K562 (cell line): ENCODE results near the gene MYL4. TPM values are rescaled to one million over a fixed set of nuclear protein-coding genes. Genes with fewer than 3 reads are reported as not detected.
A peak's percentile ranks its signal among the peaks of the same experiment; 100 is the strongest.

Experiments
- ARID1B ChIP-seq: fragments of 450-650 bp; IDR thresholded peaks from 2 replicates; pipeline ENCODE4 v1.6.1; 2016; ENCODE audit warnings: antibody characterized with exemption, mild to moderate bottlenecking, inconsistent platforms
- CBFA2T2 ChIP-seq: fragments of 450-650 bp; conservative IDR thresholded peaks from 2 replicates; pipeline ENCODE4 v1.6.1; 2017; ENCODE audit warnings: mild to moderate bottlenecking
- E2F3 ChIP-seq: fragments of 250-450 bp; sonication (Bioruptor Pico); IDR thresholded peaks from 2 replicates; pipeline ENCODE4 v1.4.0; 2020; ENCODE audit warnings: mild to moderate bottlenecking
- EHMT2 ChIP-seq: fragments of 450-650 bp; IDR thresholded peaks from 2 replicates; pipeline ENCODE4 v1.6.1; 2018; ENCODE audit warnings: antibody characterized with exemption
- EP400 ChIP-seq: fragments of 450-650 bp; IDR thresholded peaks from 2 replicates; pipeline ENCODE4 v1.6.1; 2017; ENCODE audit warnings: antibody characterized with exemption, mild to moderate bottlenecking, moderate library complexity
- FOXJ3 ChIP-seq: sonication (generic); formaldehyde crosslinking; IDR thresholded peaks from 2 replicates; pipeline ENCODE4 v1.4.0; 2020; ENCODE audit warnings: mild to moderate bottlenecking, missing genetic modification reagents
- GABPA ChIP-seq: fragments of 200-800 bp; sonication (Bioruptor generic); conservative IDR thresholded peaks from 2 replicates; pipeline ENCODE4 v1.6.1; 2016; ENCODE audit warnings: low read depth, missing genetic modification characterization, missing compliant biosample characterization
- GATA2 ChIP-seq: sonication (generic); formaldehyde crosslinking; IDR thresholded peaks from 2 replicates; pipeline ENCODE4 v1.4.0; 2020; ENCODE audit warnings: mild to moderate bottlenecking, missing genetic modification reagents
- HNRNPK ChIP-seq: fragments of 200-400 bp; formaldehyde crosslinking; IDR thresholded peaks from one replicate; pipeline ENCODE4 v1.6.1; 2018; ENCODE audit warnings: mild to moderate bottlenecking, low read depth, low read length; ENCODE audit not compliant: poor library complexity, severe bottlenecking
- ILK ChIP-seq: fragments of 450-650 bp; IDR thresholded peaks from 2 replicates; pipeline ENCODE4 v1.6.1; 2016; ENCODE audit warnings: missing genetic modification characterization, low read depth, mild to moderate bottlenecking, missing compliant biosample characterization, moderate library complexity, borderline replicate concordance
- MLLT1 ChIP-seq, 2 experiments: fragments of 450-650 bp; IDR thresholded peaks; 2 replicates each; pipeline ENCODE4 v1.6.1; 2016
- MLX ChIP-seq, 2 experiments: fragments of 450-650 bp in 1 of 2; sonication (generic) in 1 of 2; formaldehyde crosslinking; conservative IDR thresholded peaks; 2 replicates each; pipeline versions ENCODE4 v1.4.0 to v1.8.1; 2020 to 2022; ENCODE audit warnings: mild to moderate bottlenecking in 1 of 2, missing genetic modification reagents in 1 of 2
- MTA3 ChIP-seq: fragments of 450-650 bp; formaldehyde crosslinking; IDR thresholded peaks from 2 replicates; pipeline ENCODE4 v1.6.1; 2017; ENCODE audit warnings: mild to moderate bottlenecking, borderline replicate concordance
- NBN ChIP-seq: fragments of 450-650 bp; IDR thresholded peaks from 2 replicates; pipeline ENCODE4 v1.6.1; 2016; ENCODE audit warnings: low read depth, mild to moderate bottlenecking
- OTX1 ChIP-seq: fragments of 450-650 bp; formaldehyde crosslinking; IDR thresholded peaks from 2 replicates; pipeline ENCODE4 v1.4.0; 2022; ENCODE audit warnings: mild to moderate bottlenecking
- PHF8 ChIP-seq: fragments of 200-600 bp; sonication (generic); IDR thresholded peaks from 2 replicates; pipeline ENCODE4 v1.6.1; 2012; ENCODE audit warnings: mixed run types, mild to moderate bottlenecking, inconsistent platforms, low read length, moderate library complexity, borderline replicate concordance
- SMAD3 ChIP-seq: fragments of 450-650 bp; formaldehyde crosslinking; conservative IDR thresholded peaks from 2 replicates; pipeline ENCODE4 v1.4.0; 2020; ENCODE audit warnings: mild to moderate bottlenecking
- STAT5A ChIP-seq: IDR thresholded peaks from 2 replicates; pipeline ENCODE4 v1.6.1; 2012; ENCODE audit warnings: low read length, inconsistent platforms, borderline replicate concordance
- U2AF2 ChIP-seq: fragments of 200-400 bp; formaldehyde crosslinking; optimal IDR thresholded peaks from 2 replicates; pipeline ENCODE3; 2017; ENCODE audit warnings: low read depth, mild to moderate bottlenecking, low read length
- ZNF24 ChIP-seq: fragments of 450-650 bp; IDR thresholded peaks from 2 replicates; pipeline ENCODE4 v1.6.1; 2016
- ZNF280A ChIP-seq: fragments of 450-650 bp; IDR thresholded peaks from 2 replicates; pipeline ENCODE4 v1.6.1; 2018; ENCODE audit warnings: mild to moderate bottlenecking, low read depth; ENCODE audit not compliant: partially characterized antibody
- ZNF444 ChIP-seq: fragments of 250-450 bp; sonication (Bioruptor Pico); IDR thresholded peaks from 2 replicates; pipeline ENCODE4 v1.4.0; 2020; ENCODE audit warnings: mild to moderate bottlenecking, moderate library complexity
- ZNF449 ChIP-seq: fragments of 250-450 bp; sonication (Bioruptor Pico); IDR thresholded peaks from 2 replicates; pipeline ENCODE4 v1.8.0; 2022; ENCODE audit warnings: moderate library complexity, mild to moderate bottlenecking, inconsistent platforms
- ZSCAN32 ChIP-seq: fragments of 450-650 bp; formaldehyde crosslinking; IDR thresholded peaks from 2 replicates; pipeline ENCODE4 v1.4.0; 2020; ENCODE audit warnings: mild to moderate bottlenecking, moderate library complexity
- polyA plus RNA-seq, 8 experiments: library from polyadenylated mRNA; depleted of rRNA in 4 of 8; stranded (reverse) in 5 of 8; unstranded in 3 of 8; fragments of >200 nt; fragmentation: Nextera tagmentation in 2 of 8; fragmentation: Illumina TruSeq in 1 of 8; extraction: Ambion mirVana in 2 of 8; extraction: Trizol in 1 of 8; gene quantifications; 2 replicates each; pipeline versions ENCODE4 v1.2.1 to v1.2.3, GENCODE V29; 2011 to 2014; ENCODE audit warnings: inconsistent platforms in 1 of 8, missing spikeins in 1 of 8
- total RNA-seq, 7 experiments: library from RNA; depleted of rRNA in 6 of 7; stranded (reverse); fragments of >200 nt in 6 of 7; fragmentation: Illumina TruSeq in 2 of 7; extraction: Trizol in 2 of 7; gene quantifications; 2 replicates each; pipeline versions ENCODE4 v1.2.1 to v1.2.3, GENCODE V29; 2011 to 2021; ENCODE audit warnings: low replicate concordance in 1 of 7

The MYL4 gene
- total and polyA plus RNA-seq, 9 of the 15 experiments (the other 6 are each of a cell fraction or from before 2014, with no cell fraction given): 117 to 423 (median 221) TPM

- no peak for TF ChIP-seq ZNF280A
- no peak for TF ChIP-seq ZNF444 (CRISPR knock-in tag)
- no peak for TF ChIP-seq HNRNPK
- 0 out of 4 replicates have a peak, but pooled peaks of 1 of the 2 experiments have one; percentile 22 for TF ChIP-seq MLLT1 (IDR thresholded peaks at IDR 0.05)
- TF ChIP-seq PHF8: peak; percentile 42; the same call in 1 of the 2 replicates
- TF ChIP-seq MLX (CRISPR knock-in tag; conservative IDR thresholded peaks at IDR 0.05): no peak
- no peak for TF ChIP-seq OTX1 (CRISPR knock-in tag)
- peak; percentile 30 for TF ChIP-seq CBFA2T2
- 0 out of 2 replicates have a peak, but pooled peaks have one; percentile 2 for TF ChIP-seq E2F3 (CRISPR knock-in tag)
- TF ChIP-seq U2AF2: no peak
- peak; percentile 46; the same call in 1 of the 2 replicates for TF ChIP-seq MTA3
- 0 out of 2 replicates have a peak, but pooled peaks have one; percentile 16 for TF ChIP-seq SMAD3 (CRISPR knock-in tag)
- no peak for TF ChIP-seq STAT5A
- no peak for TF ChIP-seq FOXJ3 (CRISPR knock-in tag)
- peak; percentile 47; the same call in 1 of the 2 replicates for TF ChIP-seq NBN
- TF ChIP-seq ZSCAN32 (CRISPR knock-in tag): no peak
- TF ChIP-seq EP400: peak; percentile 50
- 0 out of 2 replicates have a peak, but pooled peaks have one; percentile 10 for TF ChIP-seq GABPA (tag)
- TF ChIP-seq ILK: no peak
- peak; percentile 55 for TF ChIP-seq ARID1B
- TF ChIP-seq EHMT2: 0 out of 2 replicates have a peak, but pooled peaks have one; percentile 30
- TF ChIP-seq ZNF449 (CRISPR knock-in tag): no peak
- no peak for TF ChIP-seq ZNF24
- TF ChIP-seq GATA2 (CRISPR knock-in tag): peak; percentile 29; the same call in 1 of the 2 replicates
Measured at GRCh38 chr17:47208744-47209488, at the start of gene MYL4 (continued).
